SK-N-MC (cell line): Measurements from ENCODE around the gene RBBP8.

Experiments
- EZH2 ChIP-seq: fragments of 200-600 bp; sonication (generic); IDR thresholded peaks from one replicate; pipeline ENCODE4 v1.6.1; 2017; ENCODE audit warnings: antibody characterized with exemption
- POLR2AphosphoS5 ChIP-seq: IDR thresholded peaks from 2 replicates; pipeline ENCODE4 v1.6.1; 2012; ENCODE audit warnings: mild to moderate bottlenecking, low read depth, low read length, borderline replicate concordance

GRCh38 chr18:22974707-22975106 lies 41.6 kb downstream of the RBBP8 start:
- TF ChIP-seq EZH2 = no peak
- no peak for TF ChIP-seq POLR2AphosphoS5
